ENCODE results near the gene SIGLEC7.

- no peak for TF ChIP-seq CSDC2 (CRISPR knock-in tag; IDR thresholded peaks at IDR 0.05)
- TF ChIP-seq PPARA (CRISPR knock-in tag; IDR thresholded peaks at IDR 0.05; ENCODE audit: borderline replicate concordance) = no peak
- TF ChIP-seq ZC3H10 (CRISPR knock-in tag; IDR thresholded peaks at IDR 0.05) = no peak
- no peak for TF ChIP-seq PATZ1 (CRISPR knock-in tag; IDR thresholded peaks at IDR 0.05; ENCODE audit: borderline replicate concordance)
- TF ChIP-seq ESRRG (CRISPR knock-in tag; IDR thresholded peaks at IDR 0.05) = no peak
Measured at GRCh38 chr19:51123381-51123800, 18.7 kb upstream of the SIGLEC7 start.

Measured in SK-N-SH treated with all-trans-retinoic acid at 6 μM for 48 hours (cell line).